Stimulated activated CD4-positive, alpha-beta T cell treated with anti-CD3 and anti-CD28 coated beads, TNF-alpha, amount 100 ng/mL, for 4 hours (primary cell): Measurements from ENCODE around the gene SYNE2.
"Not testable (repeated sequence)": the region's sequence is repeated elsewhere in the genome, so short reads cannot be mapped to it uniquely, and the experiment has no call there.

Source experiments
- DNase-seq, 3 experiments: peaks; one replicate each; pipeline ENCODE4 v3.0.0-alpha.2; 2020; ENCODE audit warnings: low read depth in 3 of 3

SYNE2 gene, protein sequence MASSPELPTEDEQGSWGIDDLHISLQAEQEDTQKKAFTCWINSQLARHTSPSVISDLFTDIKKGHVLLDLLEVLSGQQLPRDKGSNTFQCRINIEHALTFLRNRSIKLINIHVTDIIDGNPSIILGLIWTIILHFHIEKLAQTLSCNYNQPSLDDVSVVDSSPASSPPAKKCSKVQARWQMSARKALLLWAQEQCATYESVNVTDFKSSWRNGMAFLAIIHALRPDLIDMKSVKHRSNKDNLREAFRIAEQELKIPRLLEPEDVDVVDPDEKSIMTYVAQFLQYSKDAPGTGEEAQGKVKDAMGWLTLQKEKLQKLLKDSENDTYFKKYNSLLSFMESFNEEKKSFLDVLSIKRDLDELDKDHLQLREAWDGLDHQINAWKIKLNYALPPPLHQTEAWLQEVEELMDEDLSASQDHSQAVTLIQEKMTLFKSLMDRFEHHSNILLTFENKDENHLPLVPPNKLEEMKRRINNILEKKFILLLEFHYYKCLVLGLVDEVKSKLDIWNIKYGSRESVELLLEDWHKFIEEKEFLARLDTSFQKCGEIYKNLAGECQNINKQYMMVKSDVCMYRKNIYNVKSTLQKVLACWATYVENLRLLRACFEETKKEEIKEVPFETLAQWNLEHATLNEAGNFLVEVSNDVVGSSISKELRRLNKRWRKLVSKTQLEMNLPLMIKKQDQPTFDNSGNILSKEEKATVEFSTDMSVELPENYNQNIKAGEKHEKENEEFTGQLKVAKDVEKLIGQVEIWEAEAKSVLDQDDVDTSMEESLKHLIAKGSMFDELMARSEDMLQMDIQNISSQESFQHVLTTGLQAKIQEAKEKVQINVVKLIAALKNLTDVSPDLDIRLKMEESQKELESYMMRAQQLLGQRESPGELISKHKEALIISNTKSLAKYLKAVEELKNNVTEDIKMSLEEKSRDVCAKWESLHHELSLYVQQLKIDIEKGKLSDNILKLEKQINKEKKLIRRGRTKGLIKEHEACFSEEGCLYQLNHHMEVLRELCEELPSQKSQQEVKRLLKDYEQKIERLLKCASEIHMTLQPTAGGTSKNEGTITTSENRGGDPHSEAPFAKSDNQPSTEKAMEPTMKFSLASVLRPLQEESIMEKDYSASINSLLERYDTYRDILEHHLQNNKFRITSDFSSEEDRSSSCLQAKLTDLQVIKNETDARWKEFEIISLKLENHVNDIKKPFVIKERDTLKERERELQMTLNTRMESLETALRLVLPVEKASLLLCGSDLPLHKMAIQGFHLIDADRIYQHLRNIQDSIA (N-terminal part only)

DNA sequence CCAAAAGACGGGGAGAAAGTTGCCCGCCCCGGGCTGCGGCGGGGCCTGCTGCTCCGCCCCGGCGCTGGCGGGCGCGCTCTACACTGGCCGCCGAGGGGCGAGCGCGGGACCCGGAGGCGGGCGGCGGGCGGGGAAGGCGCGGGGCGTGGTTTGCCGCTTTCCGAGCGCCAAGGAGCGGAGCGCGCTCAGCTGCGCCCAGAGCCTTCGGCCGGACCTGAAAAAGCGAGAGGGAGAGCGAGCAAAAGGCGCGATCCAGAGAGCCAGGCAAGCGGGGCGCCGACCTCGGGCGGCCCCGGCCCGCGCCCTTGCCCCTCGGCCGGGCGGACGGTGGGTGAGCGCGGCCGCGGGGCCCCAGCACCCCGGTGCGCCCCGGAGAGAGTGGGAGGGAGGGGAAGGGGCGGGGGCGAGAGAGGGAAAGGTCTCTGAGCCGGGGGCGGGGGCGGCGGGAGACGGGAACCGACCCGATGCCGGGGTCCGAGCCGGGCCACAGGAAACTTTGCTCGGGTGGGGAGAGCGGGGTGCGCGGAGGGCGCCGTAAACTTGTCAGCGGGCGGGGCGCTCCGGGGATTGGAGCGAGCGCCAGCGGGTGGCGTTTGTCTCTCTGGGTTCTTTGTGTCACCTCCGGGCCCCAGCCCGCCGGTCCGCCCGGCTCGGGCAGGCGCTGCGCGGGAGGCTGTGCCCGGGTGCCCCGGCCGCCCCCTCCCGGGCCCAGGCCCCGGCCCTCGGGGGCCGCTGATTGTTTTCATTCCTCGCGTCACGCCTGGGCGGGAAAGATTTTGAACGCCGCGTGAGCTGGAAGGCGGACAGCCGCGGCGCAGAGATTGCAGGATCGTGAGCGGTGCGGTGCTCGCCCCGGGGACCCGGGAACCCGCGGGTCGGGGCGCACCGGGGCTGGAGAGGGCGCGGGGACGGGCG, at the start of gene SYNE2:
SYNE2 (plus strand) TSS at position 188 of the 915 bp plus-strand sequence. CDS start 56,145 bp downstream, outside the sequence.
- peak; percentile 63 to 72 (median 72) for DNase-seq

DNA sequence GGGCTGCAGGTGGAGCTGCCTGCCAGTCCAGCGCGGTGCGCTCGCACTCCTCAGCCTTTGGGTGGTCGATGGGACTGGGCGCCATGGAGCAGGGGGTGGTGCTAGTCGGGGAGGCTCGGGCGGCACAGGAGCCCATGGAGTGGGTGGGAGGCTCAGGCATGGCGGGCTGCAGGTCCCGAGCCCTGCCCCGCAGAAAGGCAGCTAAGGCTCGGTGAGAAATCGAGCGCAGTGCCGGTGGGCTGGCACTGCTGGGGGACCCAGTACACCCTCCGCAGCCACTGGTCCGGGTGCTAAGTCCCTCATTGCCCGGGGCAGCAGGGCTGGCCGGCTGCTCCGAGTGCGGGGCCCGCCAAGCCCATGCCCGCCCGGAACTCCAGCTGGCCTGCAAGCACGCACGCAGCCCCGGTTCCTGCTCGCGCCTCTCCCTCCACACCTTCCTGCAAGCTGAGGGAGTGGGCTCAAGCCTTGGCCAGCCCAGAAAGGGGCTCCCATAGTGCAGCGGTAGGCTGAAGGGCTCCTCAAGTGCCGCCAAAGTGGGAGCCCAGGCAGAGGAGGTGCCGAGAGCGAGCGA, 49.5 kb upstream of the SYNE2 start:
- not testable (repeated sequence) for DNase-seq

DNA sequence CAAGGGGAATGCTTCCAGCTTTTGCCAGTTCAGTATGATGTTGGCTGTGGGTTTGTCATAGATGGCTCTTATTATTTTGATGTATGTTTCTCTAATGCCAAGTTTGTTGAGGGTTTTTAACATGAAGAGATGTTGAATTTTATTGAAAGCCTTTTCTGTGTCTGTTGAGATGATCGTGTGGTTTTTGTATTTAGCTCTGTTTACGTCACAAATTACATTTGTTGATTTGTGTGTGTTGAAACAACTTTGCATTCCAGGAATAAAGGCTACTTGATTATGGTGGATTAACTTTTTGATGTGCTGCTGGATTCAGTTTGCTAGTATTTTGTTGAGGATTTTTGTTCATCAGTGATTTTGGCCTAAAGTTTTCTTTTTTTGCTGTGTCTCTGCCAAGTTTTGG, 46.7 kb upstream of the SYNE2 start:
- DNase-seq: not testable (repeated sequence)

DNA sequence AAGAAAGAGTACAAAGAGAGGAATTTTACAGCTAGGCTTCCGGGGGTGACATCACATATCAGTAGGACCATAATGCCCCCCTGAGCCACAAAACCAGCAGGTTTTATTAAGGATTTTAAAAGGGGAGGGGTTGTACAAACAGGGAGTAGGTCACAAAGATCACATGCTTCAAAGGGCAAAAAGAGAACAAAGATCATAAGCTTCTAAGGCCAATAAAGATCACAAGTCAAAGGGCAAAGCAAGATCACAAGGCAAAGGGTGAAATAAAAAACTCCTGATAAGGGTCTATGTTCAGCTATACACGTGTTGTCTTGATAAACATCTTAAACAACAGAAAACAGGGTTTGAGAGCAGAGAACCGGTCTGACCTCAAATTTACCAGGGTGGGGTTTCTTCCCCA, 41.1 kb upstream of the SYNE2 start:
- DNase-seq: not testable (repeated sequence)

DNA sequence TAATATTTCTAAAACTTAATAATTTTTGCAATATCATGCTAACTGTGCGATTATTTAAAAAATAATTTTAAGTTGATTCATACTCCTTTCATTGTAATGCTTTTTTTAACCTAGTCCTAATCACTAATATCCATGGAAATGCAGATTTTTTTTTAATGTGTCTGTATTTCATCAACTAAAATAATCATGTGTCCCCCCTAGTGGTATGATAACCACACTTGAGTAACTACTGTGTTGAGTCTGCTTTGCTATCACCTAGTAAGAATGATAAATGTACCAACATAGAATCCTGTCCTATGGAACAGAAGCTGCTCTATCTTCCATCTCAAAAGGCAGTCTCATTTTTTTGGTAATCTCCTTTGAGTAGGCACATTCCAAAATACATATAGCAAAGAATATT, 19.1 kb upstream of the SYNE2 start:
- DNase-seq: no peak

DNA sequence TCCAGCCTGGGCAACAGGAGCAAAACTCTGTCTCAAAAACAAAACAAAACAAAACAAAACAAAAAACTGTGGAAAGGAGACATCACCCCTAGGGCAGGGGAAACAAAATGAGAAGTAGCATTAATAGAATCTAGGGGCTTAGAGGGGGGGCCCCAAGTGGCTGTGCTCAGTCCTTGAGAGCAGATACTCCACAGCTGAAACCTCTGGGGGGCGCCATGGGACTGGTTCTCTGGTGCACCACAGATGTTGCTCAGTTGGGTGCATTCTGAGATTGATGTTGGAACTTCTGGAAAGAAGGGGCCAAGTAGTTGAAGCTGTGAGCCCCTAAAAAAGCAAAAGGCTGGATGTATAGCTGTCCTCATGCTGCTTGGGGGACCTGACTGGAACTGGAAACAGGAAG, 11.8 kb upstream of the SYNE2 start:
- peak in 2 of 3 experiments; percentile 38 to 52 for DNase-seq

DNA sequence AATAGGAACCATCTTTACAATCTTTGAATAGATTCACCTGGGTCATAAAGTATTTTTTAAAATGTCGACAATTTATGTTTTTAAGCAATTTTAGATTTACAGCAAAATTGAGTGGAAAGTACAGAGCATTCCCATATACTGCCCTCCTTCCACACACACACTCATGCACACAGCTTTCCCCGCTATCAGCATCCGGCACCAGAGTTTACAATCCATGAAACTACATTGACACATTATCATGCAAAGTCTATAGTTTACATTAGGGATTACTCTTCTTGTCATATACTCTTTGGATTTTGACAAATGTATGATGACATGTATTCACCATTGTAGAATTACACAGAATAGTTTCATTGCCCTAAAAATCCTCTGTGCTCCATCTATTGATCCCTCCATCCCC, 9.0 kb upstream of the SYNE2 start:
- no peak for DNase-seq

DNA sequence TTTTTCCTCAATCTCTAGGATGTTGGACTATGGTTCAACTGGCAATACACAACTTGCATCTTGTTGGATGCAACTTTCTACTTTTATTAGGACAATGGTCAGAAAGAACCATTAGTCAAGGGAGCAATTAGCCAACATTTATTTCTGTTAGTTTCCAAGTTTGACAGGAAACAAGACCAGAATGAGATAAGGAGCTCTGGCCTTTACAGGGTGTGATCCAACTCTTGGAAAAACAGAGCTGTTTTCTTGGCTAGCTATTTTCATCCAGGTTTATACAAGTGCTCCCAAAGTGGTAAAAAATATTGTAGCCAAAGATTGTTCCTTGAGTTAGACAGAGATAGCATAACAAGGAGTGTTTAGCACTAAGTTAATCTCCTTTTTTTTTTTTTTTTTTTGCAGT, 3.9 kb upstream of the SYNE2 start:
- DNase-seq: no peak

DNA sequence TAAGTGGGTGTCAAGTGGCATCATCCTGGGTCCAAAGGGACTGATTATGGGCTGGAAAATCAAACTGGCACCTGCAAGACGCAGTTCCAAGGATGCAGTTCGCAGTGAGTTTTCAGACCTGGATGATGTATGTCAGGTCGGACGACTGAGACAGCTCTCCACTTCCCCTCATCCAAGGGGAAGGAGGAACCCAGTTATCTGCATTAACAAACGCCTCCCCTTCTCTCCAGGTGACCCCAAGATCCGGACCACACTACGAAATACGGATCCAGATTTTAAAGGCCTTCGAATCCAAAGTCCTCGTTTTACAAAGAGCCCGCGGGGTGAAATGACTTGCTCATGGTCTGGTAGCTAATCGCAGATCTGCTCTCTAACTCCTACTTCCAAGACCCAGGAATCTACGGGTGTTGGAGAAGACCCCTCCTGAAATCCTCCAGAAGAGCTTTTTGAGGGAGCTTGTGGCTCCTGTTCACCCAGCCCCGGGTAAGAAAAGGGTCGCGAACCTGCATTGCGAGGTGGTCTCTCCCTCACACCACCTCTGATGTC, 460 bp upstream of the SYNE2 start:
- no peak for DNase-seq

DNA sequence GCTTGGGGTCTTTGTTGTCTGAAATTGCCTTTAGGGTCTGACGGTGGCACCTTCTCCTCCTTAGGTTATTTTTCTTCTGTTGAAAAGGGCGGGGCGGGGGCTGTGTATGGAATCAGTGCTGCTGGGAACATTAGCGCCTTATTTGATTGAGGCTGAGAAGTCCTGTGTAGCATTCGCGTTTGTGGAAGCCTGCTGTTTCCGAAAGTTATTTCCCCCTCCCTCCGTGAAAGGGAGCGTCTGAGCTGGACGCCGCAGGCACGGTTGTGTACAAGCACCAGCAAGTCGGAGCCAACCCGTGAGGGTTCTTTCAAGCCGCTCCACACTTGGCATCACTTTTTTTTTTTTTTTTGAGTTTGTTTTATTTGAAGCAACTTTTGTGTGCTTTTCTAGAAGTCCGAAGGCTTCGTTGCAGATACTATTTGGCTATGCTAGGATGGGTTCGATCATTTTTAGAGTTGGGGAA, 1.1 kb downstream of the SYNE2 start:
- DNase-seq: peak; percentile 15 to 17 (median 15)

DNA sequence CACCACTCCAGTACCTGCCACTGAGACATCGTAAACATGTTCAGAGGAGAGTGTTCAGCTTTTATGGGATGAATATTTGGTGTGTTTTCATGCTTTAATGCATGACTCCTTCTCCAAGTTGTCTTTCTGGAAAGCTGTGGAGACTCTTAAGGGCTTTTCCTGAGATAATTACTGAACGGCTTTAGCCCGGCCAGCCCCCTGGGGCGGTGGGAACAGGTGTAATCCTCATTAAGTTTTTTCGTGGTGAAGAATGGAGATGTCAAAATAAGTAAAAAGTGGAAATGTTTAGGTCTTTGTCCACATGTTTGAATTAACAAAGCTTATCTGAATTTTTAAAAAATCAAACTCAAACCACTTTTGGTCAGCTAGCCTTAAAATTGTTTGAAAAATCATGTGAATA, 1.5 kb downstream of the SYNE2 start:
- no peak for DNase-seq

DNA sequence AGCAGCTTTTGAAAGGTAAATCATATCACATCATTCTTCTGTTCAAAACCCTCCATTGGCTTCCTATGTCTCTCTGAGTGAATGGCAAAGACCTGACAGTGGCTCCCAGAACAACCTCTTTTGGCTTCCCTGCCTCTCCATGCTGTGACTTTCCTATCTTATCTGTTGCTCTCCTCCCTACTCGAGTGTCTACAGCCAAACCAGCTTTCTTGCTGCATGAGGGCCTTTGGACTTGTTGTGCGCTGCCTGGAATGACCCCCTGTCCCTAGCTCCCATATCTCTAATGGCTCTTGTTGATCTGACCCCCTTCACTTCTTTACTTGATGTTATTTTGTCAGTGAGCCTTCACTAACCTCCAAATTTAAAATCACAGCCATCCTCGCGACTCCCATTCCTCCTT, 2.5 kb downstream of the SYNE2 start:
- DNase-seq: no peak

DNA sequence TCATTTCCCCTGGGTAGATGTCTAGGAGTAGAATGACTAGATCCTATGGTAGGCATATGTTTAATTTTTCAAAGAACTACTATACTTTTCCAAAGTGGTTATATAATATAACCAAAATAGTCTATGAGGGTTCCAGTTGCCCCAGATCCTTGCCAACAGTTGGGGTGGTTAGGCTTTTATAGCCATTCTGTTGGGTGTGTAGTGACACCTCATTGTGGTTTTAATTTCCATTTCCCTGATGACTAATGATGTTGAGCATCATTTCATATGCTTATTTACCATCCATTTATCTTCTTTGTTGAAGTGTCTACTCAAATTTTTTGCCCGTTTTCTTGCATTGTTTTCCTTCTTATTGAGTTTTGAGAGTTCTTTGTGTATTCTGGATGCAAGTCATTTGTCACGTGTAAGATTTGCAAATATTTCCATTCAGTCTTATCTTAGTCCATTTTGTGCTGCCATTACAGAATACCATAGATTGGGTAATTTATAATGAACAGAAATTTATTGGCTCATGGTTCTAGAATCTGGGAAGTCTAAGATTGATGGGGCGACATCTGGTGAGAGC, 4.7 kb downstream of the SYNE2 start:
- peak in 2 of 3 experiments; percentile 8 to 33 for DNase-seq

DNA sequence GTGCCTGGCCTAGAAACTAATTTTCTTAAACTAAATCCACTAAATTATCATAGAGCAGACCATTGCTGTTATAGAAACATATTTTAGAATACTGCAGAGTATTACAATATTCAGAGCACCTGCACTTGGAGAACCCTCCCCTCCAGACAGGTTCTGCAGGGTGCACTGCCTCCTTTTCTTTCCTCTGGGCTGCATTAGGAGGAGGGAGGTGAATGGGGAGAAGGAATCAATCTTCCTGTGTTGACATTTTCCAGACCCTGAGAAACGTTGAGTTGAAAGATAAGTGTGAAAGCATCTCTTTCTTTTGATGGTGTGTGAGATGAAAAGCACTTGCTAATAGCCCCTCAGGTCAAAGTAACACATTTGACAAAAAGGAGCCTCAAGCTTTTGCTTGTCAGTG, 7.3 kb downstream of the SYNE2 start:
- DNase-seq: no peak

DNA sequence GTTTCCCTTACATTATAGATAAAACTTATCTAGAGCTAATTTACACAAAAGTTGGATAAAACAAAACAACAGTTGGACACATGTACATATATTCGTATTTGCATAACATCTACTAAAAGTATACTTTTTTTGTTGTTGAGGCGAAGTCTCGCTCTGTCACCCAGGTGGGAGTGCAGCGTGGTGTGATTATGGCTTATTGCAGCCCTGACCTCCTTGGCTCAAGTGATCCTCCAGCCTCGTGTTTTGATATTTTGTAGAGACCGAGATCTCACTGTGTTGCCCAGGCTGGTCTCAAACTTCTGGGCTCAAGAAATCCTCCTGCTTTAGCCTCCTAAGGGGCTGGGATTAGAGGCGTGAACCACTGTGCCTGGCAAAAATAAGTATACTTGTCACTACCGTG, 9.4 kb downstream of the SYNE2 start:
- DNase-seq: no peak

DNA sequence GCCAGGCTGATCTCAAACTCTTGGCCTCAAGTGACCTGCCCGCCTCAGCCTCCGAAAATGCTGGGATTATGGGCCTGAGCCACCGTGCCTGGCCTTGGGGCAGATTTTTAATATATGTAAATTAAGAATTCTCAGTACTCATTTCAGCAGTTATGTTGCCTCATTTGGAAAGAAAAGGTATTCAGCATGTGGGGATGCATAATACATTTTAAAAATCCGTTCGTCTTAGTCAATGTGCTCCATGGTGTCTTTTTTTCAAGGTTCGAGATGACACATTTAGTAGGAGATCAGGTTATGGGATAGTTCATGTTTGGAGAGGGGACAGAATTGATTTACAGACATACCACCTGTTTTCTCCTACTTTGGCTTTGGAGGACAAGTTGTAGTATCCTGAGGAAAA, 10.2 kb downstream of the SYNE2 start:
- no peak for DNase-seq

DNA sequence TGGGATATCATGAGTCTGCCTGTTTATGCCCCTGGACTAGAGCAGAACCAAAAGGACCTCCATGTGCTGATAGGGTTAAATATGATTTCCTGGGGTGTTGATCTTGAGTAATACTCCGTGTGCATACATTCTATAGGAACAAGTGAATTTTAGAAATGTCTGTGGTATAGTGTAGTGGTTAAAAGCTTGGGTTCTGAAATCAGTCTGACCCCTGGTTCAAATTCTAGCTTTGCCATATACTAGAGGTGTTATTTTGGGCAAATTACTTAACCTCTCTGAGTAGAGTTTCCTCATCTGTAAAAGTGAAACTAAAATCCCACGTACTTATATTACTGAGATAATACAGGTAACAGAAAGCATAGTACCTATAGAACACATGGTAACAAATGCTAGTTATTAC, 12.0 kb downstream of the SYNE2 start:
- DNase-seq: not testable (repeated sequence)

DNA sequence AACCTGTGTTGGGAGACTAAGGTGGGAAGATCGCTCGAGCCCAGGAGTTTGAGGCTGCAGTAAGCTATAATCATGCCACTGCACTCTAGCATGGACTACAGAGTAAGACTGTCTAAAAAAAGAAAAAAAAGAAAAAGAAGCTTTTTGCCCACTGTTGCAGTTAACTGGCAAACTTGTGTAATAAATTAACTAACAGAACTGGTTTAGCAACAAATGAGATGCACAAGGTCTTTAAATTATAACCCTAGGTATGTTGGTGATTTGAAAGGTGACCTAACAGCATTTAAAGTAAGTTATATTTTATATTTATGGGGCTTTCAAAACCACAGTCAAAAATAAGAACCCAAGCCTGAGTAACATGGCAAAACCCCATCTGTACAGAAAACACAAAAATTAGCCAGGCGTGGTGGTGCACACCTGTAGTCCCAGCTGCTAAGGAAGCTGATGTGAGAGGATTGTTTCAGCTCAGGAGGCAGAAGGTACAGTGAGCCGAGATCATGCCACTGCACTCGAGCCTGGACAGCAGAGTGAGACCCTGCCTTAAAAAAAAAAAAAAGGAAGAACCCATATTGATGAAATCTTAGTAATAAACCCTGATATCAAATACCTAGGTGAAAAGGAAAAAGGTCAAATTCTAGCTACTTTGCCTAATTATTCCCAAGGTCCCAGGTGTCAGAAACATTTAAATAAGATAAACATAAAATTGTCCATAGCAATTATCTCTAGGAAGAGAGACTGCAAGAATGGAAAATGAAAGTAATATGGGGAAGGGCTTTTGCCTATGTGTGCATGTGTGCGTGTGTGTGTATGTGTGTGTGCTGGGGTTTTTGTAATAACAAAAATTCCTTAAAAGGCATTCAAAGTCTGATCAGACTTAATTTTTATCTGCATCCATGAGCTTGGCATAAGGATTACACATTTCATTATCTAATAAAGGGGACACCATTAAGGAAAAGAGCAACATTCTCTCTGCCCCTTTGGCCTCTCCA, 15.4 kb downstream of the SYNE2 start:
- no peak for DNase-seq
